Measurements from ENCODE around the gene CALCOCO1.

Gene CALCOCO1

GRCh38 chr12:53699678-53700025 is 27.6 kb downstream of the CALCOCO1 start:
- H3K27ac ChIP-seq (ENCODE audit: low read depth, low read length) = no peak overlapping the region
- no peak overlapping the region for H2AFZ ChIP-seq (ENCODE audit: low read length, unreplicated experiment)
- no peaks in the 10 kb centered on the region for H3K79me2 ChIP-seq (ENCODE audit: control insufficient read depth, insufficient read depth, low read length, unreplicated experiment)
- H3K4me1 ChIP-seq (ENCODE audit: control insufficient read depth, insufficient read depth, low read length, unreplicated experiment) = no peaks in the 10 kb centered on the region
- H3K36me3 ChIP-seq (ENCODE audit: insufficient read depth, low read length) = no peaks in the 10 kb centered on the region
- no peak overlapping the region for H3K4me3 ChIP-seq (ENCODE audit: low read depth, low read length)
- peaks cover 47% of the 10 kb centered on the region for H3K27me3 ChIP-seq (ENCODE audit: insufficient read depth, low read length)

GRCh38 chr12:53698948-53699677 is 28.1 kb downstream of the CALCOCO1 start:
- H3K79me2 ChIP-seq (ENCODE audit: control insufficient read depth, insufficient read depth, low read length, unreplicated experiment) = no peaks in the 10 kb centered on the region
- no peak overlapping the region for H2AFZ ChIP-seq (ENCODE audit: low read length, unreplicated experiment)
- H3K27ac ChIP-seq (ENCODE audit: low read depth, low read length) = no peak overlapping the region
- H3K4me3 ChIP-seq (ENCODE audit: low read depth, low read length) = no peak overlapping the region
- no peaks in the 10 kb centered on the region for H3K36me3 ChIP-seq (ENCODE audit: insufficient read depth, low read length)
- peaks cover 43% of the 10 kb centered on the region for H3K27me3 ChIP-seq (ENCODE audit: insufficient read depth, low read length)
- H3K4me1 ChIP-seq (ENCODE audit: control insufficient read depth, insufficient read depth, low read length, unreplicated experiment) = no peaks in the 10 kb centered on the region

DNA sequence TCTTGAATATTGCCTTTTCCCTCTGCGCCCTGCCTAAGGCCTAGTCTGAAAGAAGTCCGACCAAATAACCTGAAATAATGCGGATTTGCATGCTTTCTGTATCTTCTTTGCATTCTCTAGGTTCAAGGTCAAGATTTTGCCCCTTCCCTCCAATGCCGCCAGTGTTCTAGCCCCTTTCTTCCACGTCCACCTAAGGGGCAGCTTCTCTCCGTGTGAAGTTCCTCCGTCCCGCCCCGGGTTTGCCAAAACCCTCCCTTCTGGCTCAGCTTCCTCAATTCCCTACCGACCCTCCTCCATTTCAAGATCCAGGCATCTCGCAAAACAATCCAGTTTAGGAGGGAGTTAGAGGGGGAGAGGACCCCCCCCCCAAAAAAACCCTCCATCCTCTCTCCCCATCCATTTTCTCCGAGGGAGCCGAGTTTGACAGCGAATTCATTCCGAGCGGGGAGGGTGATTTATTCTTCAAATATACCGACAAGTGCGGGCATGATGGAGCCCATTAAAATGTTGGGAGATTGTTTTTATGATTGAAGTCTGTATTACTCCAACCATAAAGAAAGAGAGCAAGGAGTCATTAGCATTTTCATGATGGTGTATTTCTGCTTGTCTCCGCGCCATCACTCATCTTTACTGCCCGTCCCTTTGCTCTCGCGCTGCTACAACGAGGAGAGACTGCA is 30.5 kb downstream of the CALCOCO1 start:
- H3K4me1 ChIP-seq (ENCODE audit: control insufficient read depth, insufficient read depth, low read length, unreplicated experiment) = no peaks in the 10 kb centered on the region
- peaks cover 29% of the 10 kb centered on the region for H3K27me3 ChIP-seq (ENCODE audit: insufficient read depth, low read length)
- no peaks in the 10 kb centered on the region for H3K36me3 ChIP-seq (ENCODE audit: insufficient read depth, low read length)
- no peak overlapping the region for H2AFZ ChIP-seq (ENCODE audit: low read length, unreplicated experiment)
- H3K4me3 ChIP-seq (ENCODE audit: low read depth, low read length) = no peak overlapping the region
- H3K27ac ChIP-seq (ENCODE audit: low read depth, low read length) = no peak overlapping the region
- H3K79me2 ChIP-seq (ENCODE audit: control insufficient read depth, insufficient read depth, low read length, unreplicated experiment) = no peaks in the 10 kb centered on the region

DNA sequence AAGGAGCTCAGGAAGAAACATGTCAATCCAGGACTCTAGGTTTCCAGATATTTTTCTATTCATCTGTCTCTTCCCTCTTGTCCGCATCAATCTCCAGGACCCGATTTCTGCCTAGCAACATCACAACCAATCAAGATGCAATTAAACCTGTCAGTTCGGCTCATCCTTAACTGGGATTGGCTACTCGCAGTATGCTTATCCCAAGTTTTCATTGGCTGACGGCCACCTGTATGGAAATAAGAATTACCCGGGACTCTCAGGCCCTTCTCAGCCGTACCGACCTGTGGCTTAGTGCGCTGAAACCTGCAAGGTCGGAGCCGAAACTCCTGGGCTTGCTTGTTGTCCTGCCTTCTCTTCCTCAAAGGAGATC is 31.0 kb downstream of the CALCOCO1 start:
- Histone ChIP-seq H3K27me3 (ENCODE audit: insufficient read depth, low read length) (peaks cover 28% of the 10 kb centered on the region), H3K27ac (ENCODE audit: low read depth, low read length) (peak overlapping the region; percentile 48), H3K4me3 (ENCODE audit: low read depth, low read length) (peak overlapping the region; percentile 51), H2AFZ (ENCODE audit: low read length, unreplicated experiment) (peak overlapping the region; percentile 61), H3K79me2 (ENCODE audit: control insufficient read depth, insufficient read depth, low read length, unreplicated experiment) (no peaks in the 10 kb centered on the region), H3K36me3 (ENCODE audit: insufficient read depth, low read length) (no peaks in the 10 kb centered on the region), H3K4me1 (ENCODE audit: control insufficient read depth, insufficient read depth, low read length, unreplicated experiment) (no peaks in the 10 kb centered on the region)

GRCh38 chr12:53695152-53696145 is 31.8 kb downstream of the CALCOCO1 start:
- H3K4me3 ChIP-seq (ENCODE audit: low read depth, low read length) = peak overlapping the region; percentile 51
- no peaks in the 10 kb centered on the region for H3K79me2 ChIP-seq (ENCODE audit: control insufficient read depth, insufficient read depth, low read length, unreplicated experiment)
- peak overlapping the region; percentile 61 for H2AFZ ChIP-seq (ENCODE audit: low read length, unreplicated experiment)
- peak overlapping the region; percentile 48 for H3K27ac ChIP-seq (ENCODE audit: low read depth, low read length)
- no peaks in the 10 kb centered on the region for H3K4me1 ChIP-seq (ENCODE audit: control insufficient read depth, insufficient read depth, low read length, unreplicated experiment)
- no peaks in the 10 kb centered on the region for H3K36me3 ChIP-seq (ENCODE audit: insufficient read depth, low read length)
- H3K27me3 ChIP-seq (ENCODE audit: insufficient read depth, low read length) = peaks cover 20% of the 10 kb centered on the region

- H3K36me3 ChIP-seq (ENCODE audit: insufficient read depth, low read length) = no peaks in the 10 kb centered on the region
- no peaks in the 10 kb centered on the region for H3K79me2 ChIP-seq (ENCODE audit: control insufficient read depth, insufficient read depth, low read length, unreplicated experiment)
- no peak overlapping the region for H3K27ac ChIP-seq (ENCODE audit: low read depth, low read length)
- peaks cover 13% of the 10 kb centered on the region for H3K27me3 ChIP-seq (ENCODE audit: insufficient read depth, low read length)
- H3K4me3 ChIP-seq (ENCODE audit: low read depth, low read length) = peak overlapping the region; percentile 51
- H3K4me1 ChIP-seq (ENCODE audit: control insufficient read depth, insufficient read depth, low read length, unreplicated experiment) = no peaks in the 10 kb centered on the region
- peak overlapping the region; percentile 35 for H2AFZ ChIP-seq (ENCODE audit: low read length, unreplicated experiment)
Measured at GRCh38 chr12:53694756-53695151, 32.5 kb downstream of the CALCOCO1 start.

DNA sequence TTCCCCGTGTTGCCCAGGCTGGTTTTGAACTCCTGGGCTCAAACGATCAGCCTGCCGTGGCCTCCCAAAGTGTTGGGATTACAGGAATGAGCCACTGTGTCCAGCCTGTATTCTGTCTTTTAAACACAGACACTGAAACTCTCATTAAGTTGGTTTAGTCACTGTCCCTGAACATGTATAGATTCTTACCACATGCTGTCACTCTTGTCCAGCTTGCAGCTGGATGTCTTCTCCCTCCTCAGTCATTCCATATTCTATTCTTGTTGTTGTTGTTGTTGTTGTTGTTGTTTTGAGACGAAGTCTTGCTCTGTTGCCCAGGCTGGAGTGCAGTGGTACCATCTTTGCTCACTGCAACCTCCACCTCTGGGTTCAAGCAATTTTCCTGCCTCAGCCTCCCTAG is 39.1 kb downstream of the CALCOCO1 start:
- Histone ChIP-seq H3K79me2 (ENCODE audit: control insufficient read depth, insufficient read depth, low read length, unreplicated experiment) (no peaks in the 10 kb centered on the region), H2AFZ (ENCODE audit: low read length, unreplicated experiment) (no peak overlapping the region), H3K4me3 (ENCODE audit: low read depth, low read length) (no peak overlapping the region), H3K27ac (ENCODE audit: low read depth, low read length) (no peak overlapping the region), H3K27me3 (ENCODE audit: insufficient read depth, low read length) (no peaks in the 10 kb centered on the region), H3K36me3 (ENCODE audit: insufficient read depth, low read length) (no peaks in the 10 kb centered on the region), H3K4me1 (ENCODE audit: control insufficient read depth, insufficient read depth, low read length, unreplicated experiment) (no peaks in the 10 kb centered on the region)

DNA sequence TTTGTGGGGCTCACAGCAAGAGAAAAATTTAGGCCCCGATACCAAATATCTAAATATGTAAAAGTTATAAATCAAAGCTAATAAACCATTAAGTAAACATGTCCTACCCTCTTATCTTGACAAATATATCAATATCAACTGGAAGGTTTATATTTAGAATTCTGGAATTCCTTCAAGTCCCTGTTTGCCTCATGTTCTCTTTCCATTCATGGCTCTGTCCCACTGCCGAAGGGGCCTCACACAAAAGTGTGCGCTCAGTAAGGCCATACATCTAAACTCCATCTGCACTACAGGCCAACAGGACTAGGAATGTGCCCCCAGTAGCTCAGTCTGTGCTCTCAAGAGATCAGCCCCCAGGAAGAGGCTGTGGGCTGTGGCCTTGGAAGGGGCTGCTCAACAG is 40.8 kb downstream of the CALCOCO1 start:
- H3K79me2 ChIP-seq (ENCODE audit: control insufficient read depth, insufficient read depth, low read length, unreplicated experiment) = no peaks in the 10 kb centered on the region
- H3K4me3 ChIP-seq (ENCODE audit: low read depth, low read length) = no peak overlapping the region
- H3K27ac ChIP-seq (ENCODE audit: low read depth, low read length) = no peak overlapping the region
- H3K4me1 ChIP-seq (ENCODE audit: control insufficient read depth, insufficient read depth, low read length, unreplicated experiment) = no peaks in the 10 kb centered on the region
- no peaks in the 10 kb centered on the region for H3K36me3 ChIP-seq (ENCODE audit: insufficient read depth, low read length)
- no peaks in the 10 kb centered on the region for H3K27me3 ChIP-seq (ENCODE audit: insufficient read depth, low read length)
- H2AFZ ChIP-seq (ENCODE audit: low read length, unreplicated experiment) = no peak overlapping the region

- Histone ChIP-seq H3K36me3 (ENCODE audit: insufficient read depth, low read length) (no peaks in the 10 kb centered on the region), H3K79me2 (ENCODE audit: control insufficient read depth, insufficient read depth, low read length, unreplicated experiment) (no peaks in the 10 kb centered on the region), H2AFZ (ENCODE audit: low read length, unreplicated experiment) (no peak overlapping the region), H3K27ac (ENCODE audit: low read depth, low read length) (no peak overlapping the region), H3K4me1 (ENCODE audit: control insufficient read depth, insufficient read depth, low read length, unreplicated experiment) (no peaks in the 10 kb centered on the region), H3K27me3 (ENCODE audit: insufficient read depth, low read length) (no peaks in the 10 kb centered on the region), H3K4me3 (ENCODE audit: low read depth, low read length) (no peak overlapping the region)
Measured at GRCh38 chr12:53684654-53685220, 42.5 kb downstream of the CALCOCO1 start.

DNA sequence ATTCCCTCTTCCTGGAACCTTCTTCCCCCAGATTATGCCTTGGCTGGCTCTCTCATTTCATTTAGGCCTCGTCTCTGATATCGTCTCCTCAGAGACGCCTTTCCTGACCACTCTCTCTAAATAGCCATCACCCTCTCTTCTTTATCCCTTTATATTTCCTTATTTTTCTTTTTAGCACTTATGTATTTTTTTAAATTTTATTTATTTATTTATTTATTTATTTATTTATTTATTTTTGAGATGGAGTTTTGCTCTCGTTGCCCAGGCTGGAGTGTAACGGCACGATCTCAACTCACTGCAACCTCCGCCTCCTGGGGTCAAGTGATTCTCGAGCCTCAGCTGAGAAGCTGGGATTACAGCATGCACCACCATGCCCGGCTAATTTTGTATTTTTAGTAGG is 43.3 kb downstream of the CALCOCO1 start:
- Histone ChIP-seq H3K4me1 (ENCODE audit: control insufficient read depth, insufficient read depth, low read length, unreplicated experiment) (no peaks in the 10 kb centered on the region), H3K27ac (ENCODE audit: low read depth, low read length) (no peak overlapping the region), H3K79me2 (ENCODE audit: control insufficient read depth, insufficient read depth, low read length, unreplicated experiment) (no peaks in the 10 kb centered on the region), H3K27me3 (ENCODE audit: insufficient read depth, low read length) (no peaks in the 10 kb centered on the region), H3K4me3 (ENCODE audit: low read depth, low read length) (no peak overlapping the region), H2AFZ (ENCODE audit: low read length, unreplicated experiment) (no peak overlapping the region), H3K36me3 (ENCODE audit: insufficient read depth, low read length) (no peaks in the 10 kb centered on the region)
